OCI-LY7 (cell line): ENCODE data around the gene ZNF24. TPM values are rescaled to one million over a fixed set of nuclear protein-coding genes. Genes with fewer than 3 reads are reported as not detected.

ENCODE experiments used
- BruUV-seq: library from RNA; stranded (reverse); fragments of 400-500 nt; replicated peaks from 2 replicates; lab custom pipeline; 2021; lab: Mats Ljungman, UMichigan
- CTCF ChIA-PET: fragments of 300-600 bp; sonication (Branson Sonifier 250); formaldehyde crosslinking; loops from one replicate; lab custom pipeline; 2022; ENCODE audit warnings: antibody characterized with exemption; ENCODE audit not compliant: unreplicated experiment; lab: Charles Lee
- POLR2A ChIA-PET: fragments of 300-600 bp; sonication (Branson Sonifier 250); formaldehyde crosslinking; loops from one replicate; lab custom pipeline; 2022; ENCODE audit warnings: antibody characterized with exemption; lab: Charles Lee
- DNase-seq: peaks from one replicate; pipeline ENCODE4 v3.0.0-alpha.2; 2015; ENCODE audit warnings: low spot score
- H2AFZ ChIP-seq: fragments of 200-600 bp; sonication (generic), shearing (Covaris generic); 2 replicates; pipeline ENCODE4 v1.6.1; 2014; ENCODE audit warnings: mild to moderate bottlenecking, antibody characterized with exemption, low read length, moderate library complexity
- H3K27ac ChIP-seq: fragments of 200-600 bp; sonication (generic); 2 replicates; pipeline ENCODE4 v1.5.1; 2014; ENCODE audit warnings: mixed run types, low read depth, mild to moderate bottlenecking, moderate library complexity, low read length, inconsistent platforms; ENCODE audit not compliant: poor library complexity, severe bottlenecking
- H3K36me3 ChIP-seq: fragments of 200-600 bp; sonication (generic); 2 replicates; pipeline ENCODE4 v1.6.1; 2014; ENCODE audit warnings: mild to moderate bottlenecking, antibody characterized with exemption, low read length, moderate library complexity, mixed read lengths; ENCODE audit not compliant: insufficient read depth
- H3K4me1 ChIP-seq: fragments of 200-600 bp; sonication (generic); 2 replicates; pipeline ENCODE4 v1.5.1; 2014; ENCODE audit warnings: mild to moderate bottlenecking, low read length; ENCODE audit not compliant: insufficient read depth, poor library complexity, severe bottlenecking
- H3K4me2 ChIP-seq: fragments of 200-600 bp; sonication (generic); 2 replicates; pipeline ENCODE4 v1.6.1; 2014; ENCODE audit warnings: mild to moderate bottlenecking, low read length
- H3K4me3 ChIP-seq: fragments of 200-600 bp; sonication (generic); 2 replicates; pipeline ENCODE4 v1.5.1; 2014; ENCODE audit warnings: mild to moderate bottlenecking, low read depth, low read length; ENCODE audit not compliant: poor library complexity, severe bottlenecking
- H3K79me2 ChIP-seq: fragments of 200-600 bp; sonication (generic); 2 replicates; pipeline ENCODE4 v1.6.1; 2016; ENCODE audit warnings: low read depth, mild to moderate bottlenecking, low read length, moderate library complexity, mixed read lengths; ENCODE audit not compliant: insufficient read depth
- H3K9me2 ChIP-seq: fragments of 200-600 bp; sonication (generic); 2 replicates; pipeline ENCODE4 v1.6.1; 2016; ENCODE audit warnings: mild to moderate bottlenecking, low read length, mixed read lengths; ENCODE audit not compliant: insufficient read depth
- H3K9me3 ChIP-seq: fragments of 200-600 bp; sonication (generic); 2 replicates; pipeline ENCODE4 v1.6.1; 2014; ENCODE audit warnings: mild to moderate bottlenecking, mixed run types, low read length, mixed read lengths
- H4K20me1 ChIP-seq: fragments of 200-600 bp; sonication (generic); 2 replicates; pipeline ENCODE4 v1.6.1; 2014; ENCODE audit warnings: mild to moderate bottlenecking, antibody characterized with exemption, low read length, moderate library complexity, mixed read lengths; ENCODE audit not compliant: insufficient read depth
- EZH2phosphoT487 ChIP-seq: fragments of 200-600 bp; sonication (generic); IDR thresholded peaks from 2 replicates; pipeline ENCODE4 v1.6.1; 2018; ENCODE audit warnings: low read depth, borderline replicate concordance, mild to moderate bottlenecking, mixed run types, antibody characterized with exemption, low read length, moderate library complexity, mixed read lengths
- intact Hi-C: fragments of 100-400 bp; cut with micrococcal nuclease; formaldehyde crosslinking; loops from one replicate; pipeline ENCODE4 v1.10.0; 2022; ENCODE audit not compliant: unreplicated experiment
- total RNA-seq, 2 experiments: library from RNA; depleted of rRNA in 1 of 2; stranded (reverse); fragments of >200 nt in 1 of 2; shearing (Covaris generic) in 1 of 2; gene quantifications; 2 replicates each; pipeline ENCODE4 v1.2.3, GENCODE V29; 2014 to 2022
- TF ChIP-seq, protein P1 (sequence below): fragments of 200-600 bp; sonication (generic); conservative IDR thresholded peaks from 2 replicates; pipeline ENCODE4 v1.5.1; 2014; ENCODE audit warnings: mild to moderate bottlenecking, antibody characterized with exemption, low read length, moderate library complexity, mixed read lengths

Gene ZNF24
- total RNA-seq, 2 experiments from 2014 or later = 13.6 to 29.8 TPM

DNA sequence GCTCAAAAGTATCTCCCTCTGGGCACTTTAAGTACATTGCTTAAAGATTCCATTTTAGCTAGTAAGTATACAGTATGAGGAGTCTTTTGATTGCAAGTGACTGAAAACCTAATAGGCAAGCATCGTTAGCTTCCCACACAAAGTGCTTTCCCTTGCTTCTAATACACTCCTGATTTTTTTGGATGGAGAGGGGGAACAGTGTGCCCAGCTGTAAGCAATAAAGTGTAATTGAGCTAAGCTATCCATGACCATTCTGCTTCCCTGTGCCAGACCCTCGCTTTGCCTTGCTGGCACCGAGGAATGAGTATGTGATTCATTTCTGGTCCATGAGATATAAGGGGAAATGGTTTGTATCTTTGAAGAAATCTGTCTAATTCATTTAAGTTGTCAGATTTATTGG is 3.8 kb upstream of the ZNF24 start:
- no TSS peak for BruUV-seq
- POLR2A ChIA-PET = interaction anchor here (0.6 kb wide), 2 partner anchors 62 to 1402 kb away, joined by 3 read pairs; no protein-coding TSS in a partner anchor
- DNase-seq = no peak

DNA sequence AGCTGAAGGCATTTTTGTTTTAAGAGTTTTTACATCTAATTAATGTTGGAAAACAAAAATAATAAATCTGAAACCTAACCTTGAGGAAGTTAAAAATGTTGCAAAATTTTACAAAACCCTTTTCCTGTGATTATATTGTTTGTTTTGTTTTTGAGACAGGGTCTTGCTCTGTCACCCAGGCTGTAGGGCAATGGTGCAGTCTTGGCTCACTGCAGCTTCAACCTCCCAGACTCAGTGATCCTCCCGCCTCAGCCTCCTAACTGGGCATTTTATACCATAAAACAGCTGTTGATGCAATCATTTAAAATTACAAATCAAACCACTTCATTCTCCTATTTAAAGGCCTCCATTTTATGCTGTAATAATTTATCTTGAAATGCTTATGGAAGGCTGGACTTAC is 1.7 kb upstream of the ZNF24 start:
- Histone ChIP-seq H2AFZ (peak overlapping the region; percentile 99), H3K4me1 (peaks cover 24% of the 10 kb centered on the region), H3K4me3 (peak overlapping the region; percentile 92), H3K36me3 (peaks cover 12% of the 10 kb centered on the region), H3K9me3 (no peaks in the 10 kb centered on the region), H4K20me1 (peaks cover 15% of the 10 kb centered on the region), H3K9me2 (no peaks in the 10 kb centered on the region), H3K27ac (peak overlapping the region; percentile 83), H3K4me2 (peak overlapping the region; percentile 88), H3K79me2 (peaks cover 32% of the 10 kb centered on the region)
- no TSS peak for BruUV-seq
- intact Hi-C loops = loop anchor here (2.0 kb wide), 1 partner anchor 55 kb away; the partner anchor contains the start of gene ZSCAN30
- no peak for TF ChIP-seq EZH2phosphoT487
- TF ChIP-seq, protein P1, sequence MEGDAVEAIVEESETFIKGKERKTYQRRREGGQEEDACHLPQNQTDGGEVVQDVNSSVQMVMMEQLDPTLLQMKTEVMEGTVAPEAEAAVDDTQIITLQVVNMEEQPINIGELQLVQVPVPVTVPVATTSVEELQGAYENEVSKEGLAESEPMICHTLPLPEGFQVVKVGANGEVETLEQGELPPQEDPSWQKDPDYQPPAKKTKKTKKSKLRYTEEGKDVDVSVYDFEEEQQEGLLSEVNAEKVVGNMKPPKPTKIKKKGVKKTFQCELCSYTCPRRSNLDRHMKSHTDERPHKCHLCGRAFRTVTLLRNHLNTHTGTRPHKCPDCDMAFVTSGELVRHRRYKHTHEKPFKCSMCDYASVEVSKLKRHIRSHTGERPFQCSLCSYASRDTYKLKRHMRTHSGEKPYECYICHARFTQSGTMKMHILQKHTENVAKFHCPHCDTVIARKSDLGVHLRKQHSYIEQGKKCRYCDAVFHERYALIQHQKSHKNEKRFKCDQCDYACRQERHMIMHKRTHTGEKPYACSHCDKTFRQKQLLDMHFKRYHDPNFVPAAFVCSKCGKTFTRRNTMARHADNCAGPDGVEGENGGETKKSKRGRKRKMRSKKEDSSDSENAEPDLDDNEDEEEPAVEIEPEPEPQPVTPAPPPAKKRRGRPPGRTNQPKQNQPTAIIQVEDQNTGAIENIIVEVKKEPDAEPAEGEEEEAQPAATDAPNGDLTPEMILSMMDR = no peak
- CTCF ChIA-PET = no interaction called here
- POLR2A ChIA-PET = interaction anchor here (0.6 to 1.8 kb wide), 2 partner anchors 106 to 220 kb away, joined by 3 to 8 read pairs; no protein-coding TSS in a partner anchor
- no peak for DNase-seq

More for the DNA sequence above, 3.8 kb upstream of the ZNF24 start:
- Histone ChIP-seq H2AFZ (no peak overlapping the region), H4K20me1 (peaks cover 7% of the 10 kb centered on the region), H3K9me3 (no peaks in the 10 kb centered on the region), H3K4me3 (no peak overlapping the region), H3K9me2 (no peaks in the 10 kb centered on the region), H3K27ac (no peak overlapping the region), H3K36me3 (no peaks in the 10 kb centered on the region), H3K4me1 (peaks cover 19% of the 10 kb centered on the region), H3K4me2 (no peak overlapping the region), H3K79me2 (peaks cover 11% of the 10 kb centered on the region)
- CTCF ChIA-PET = no interaction called here
- intact Hi-C loops = no loop called here
- TF ChIP-seq, protein P1 = no peak
- no peak for TF ChIP-seq EZH2phosphoT487

DNA sequence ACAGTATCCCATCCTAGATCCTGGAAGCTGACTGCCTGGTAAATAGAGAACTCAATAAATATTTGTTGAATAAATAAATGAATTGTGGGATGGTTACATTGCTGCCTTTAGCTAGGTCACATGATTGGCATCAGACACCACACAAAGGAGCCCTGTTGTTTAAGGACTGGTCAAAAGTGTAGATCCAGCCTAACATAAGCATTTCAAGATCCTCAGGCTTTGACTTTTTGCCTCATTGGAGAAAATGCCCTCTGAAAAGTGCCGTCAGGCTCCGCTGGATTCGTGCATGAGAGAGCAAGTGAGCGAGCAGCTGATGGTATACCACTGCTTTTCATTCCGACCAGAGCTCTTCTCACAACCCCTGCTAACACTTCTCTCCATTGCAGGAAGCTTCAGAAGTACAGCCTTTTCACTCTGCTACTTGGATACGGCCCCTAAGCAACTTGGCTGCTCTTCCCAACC is 1.3 kb upstream of the ZNF24 start:
- Histone ChIP-seq H3K9me2 (no peaks in the 10 kb centered on the region), H3K4me3 (peak overlapping the region; percentile 92), H3K36me3 (peaks cover 16% of the 10 kb centered on the region), H3K4me1 (peaks cover 24% of the 10 kb centered on the region), H2AFZ (peak overlapping the region; percentile 99), H4K20me1 (peaks cover 15% of the 10 kb centered on the region), H3K27ac (peak overlapping the region; percentile 83), H3K79me2 (peaks cover 36% of the 10 kb centered on the region), H3K4me2 (peak overlapping the region; percentile 88), H3K9me3 (no peaks in the 10 kb centered on the region)
- peak; percentile 53 for DNase-seq
- BruUV-seq = no TSS peak
- TF ChIP-seq EZH2phosphoT487 = no peak
- TF ChIP-seq, protein P1 = no peak
- ChIA-PET CTCF (no interaction called here), POLR2A (interaction anchor here (0.6 to 1.8 kb wide), 4 partner anchors 56 to 220 kb away, joined by 3 to 8 read pairs (median 6); partner anchors contain the start of gene ZSCAN30)
- intact Hi-C loops = loop anchor here (2.0 kb wide), 1 partner anchor 55 kb away; the partner anchor contains the start of gene ZSCAN30
